Hepatocyte (in vitro differentiated cells): ENCODE results near the gene LCLAT1. TPM values are rescaled to one million over a fixed set of nuclear protein-coding genes. Genes with fewer than 3 reads are reported as not detected.

Experiments used
- DNase-seq: peaks from one replicate; pipeline ENCODE4 v3.0.0-alpha.2; 2016; ENCODE audit warnings: low spot score
- H2AFZ ChIP-seq: fragments of 200-600 bp; sonication (generic); 2 replicates; pipeline ENCODE4 v1.6.0; 2016; ENCODE audit warnings: antibody characterized with exemption, mild to moderate bottlenecking
- H3K27ac ChIP-seq: fragments of 200-600 bp; sonication (generic); 2 replicates; pipeline ENCODE4 v1.5.1; 2016; ENCODE audit warnings: mild to moderate bottlenecking
- H3K27me3 ChIP-seq: fragments of 200-600 bp; sonication (generic); 2 replicates; pipeline ENCODE4 v1.6.1; 2016
- H3K36me3 ChIP-seq: fragments of 200-600 bp; sonication (generic); replicated peaks from 2 replicates; pipeline ENCODE4 v1.5.1; 2016; ENCODE audit warnings: low read depth; ENCODE audit not compliant: insufficient read depth
- H3K4me1 ChIP-seq: fragments of 200-600 bp; sonication (generic); 2 replicates; pipeline ENCODE4 v1.5.1; 2016; ENCODE audit warnings: mild to moderate bottlenecking, moderate library complexity; ENCODE audit not compliant: insufficient read depth
- H3K4me2 ChIP-seq: fragments of 200-600 bp; sonication (generic); 2 replicates; pipeline ENCODE4 v1.6.0; 2016
- H3K4me3 ChIP-seq: fragments of 200-600 bp; sonication (generic); 2 replicates; pipeline ENCODE4 v1.5.1; 2016; ENCODE audit warnings: mild to moderate bottlenecking
- H3K79me2 ChIP-seq: fragments of 200-600 bp; sonication (generic); 2 replicates; pipeline ENCODE4 v1.6.0; 2017; ENCODE audit warnings: mild to moderate bottlenecking
- H3K9me2 ChIP-seq: fragments of 200-600 bp; sonication (generic); replicated peaks from 2 replicates; pipeline ENCODE4 v1.6.0; 2017; ENCODE audit warnings: mild to moderate bottlenecking; ENCODE audit not compliant: insufficient read depth
- H3K9me3 ChIP-seq: fragments of 200-600 bp; sonication (generic); 2 replicates; pipeline ENCODE4 v1.5.1; 2016; ENCODE audit warnings: low read depth, mild to moderate bottlenecking
- H4K20me1 ChIP-seq: fragments of 200-600 bp; sonication (generic); 2 replicates; pipeline ENCODE4 v1.6.0; 2016; ENCODE audit warnings: mild to moderate bottlenecking; ENCODE audit not compliant: insufficient read depth, poor library complexity, severe bottlenecking
- CTCF ChIP-seq: fragments of 200-600 bp; sonication (generic); IDR thresholded peaks from 2 replicates; pipeline ENCODE4 v1.5.1; 2016; ENCODE audit warnings: antibody characterized with exemption, mild to moderate bottlenecking; ENCODE audit not compliant: poor library complexity
- EZH2 ChIP-seq: fragments of 200-600 bp; sonication (generic); IDR thresholded peaks from 2 replicates; pipeline ENCODE4 v1.6.1; 2016; ENCODE audit warnings: antibody characterized with exemption, mild to moderate bottlenecking, borderline replicate concordance
- EZH2phosphoT487 ChIP-seq: fragments of 200-600 bp; sonication (generic); IDR thresholded peaks from one replicate; pipeline ENCODE4 v1.6.1; 2018; ENCODE audit warnings: antibody characterized with exemption, mild to moderate bottlenecking, low read depth, moderate library complexity; ENCODE audit not compliant: unreplicated experiment, severe bottlenecking
- WGBS: methylation state at CpG from one replicate; pipeline ENCODE4 v1.1.6; 2016; ENCODE audit warnings: low lambda C conversion rate; ENCODE audit errors: missing lambda C conversion rate; 5-methylcytosine and 5-hydroxymethylcytosine counted together
- polyA plus RNA-seq: library from polyadenylated mRNA; unstranded; fragments of >200 nt; fragmentation: Nextera tagmentation; extraction: Ambion mirVana; gene quantifications from 2 replicates; pipeline ENCODE4 v1.2.1, GENCODE V29; 2016
- total RNA-seq: library from RNA; depleted of rRNA; stranded (reverse); fragments of >200 nt; gene quantifications from 2 replicates; pipeline ENCODE4 v1.2.3, GENCODE V29; 2014

Gene LCLAT1
- total and polyA plus RNA-seq, 2 experiments from 2014 or later: 10.1 to 15.4 TPM

- Histone ChIP-seq H3K4me2 (no peak overlapping the region), H3K27me3 (no peaks in the 10 kb centered on the region)
- WGBS: 96% methylated on average over 2 of the region's 2 CpGs
Measured at GRCh38 chr2:30628341-30628740, 181.3 kb downstream of the LCLAT1 start.

GRCh38 chr2:30629866-30630265, 182.8 kb downstream of the LCLAT1 start:
- H3K27ac ChIP-seq: no peak overlapping the region
- no peaks in the 10 kb centered on the region for H3K36me3 ChIP-seq
- no peak overlapping the region for H2AFZ ChIP-seq
- TF ChIP-seq EZH2 (no peak), EZH2phosphoT487 (no peak), CTCF (no peak)
- H4K20me1 ChIP-seq: no peaks in the 10 kb centered on the region
- H3K9me3 ChIP-seq: no peaks in the 10 kb centered on the region
- H3K27me3 ChIP-seq: no peaks in the 10 kb centered on the region
- H3K4me1 ChIP-seq: no peaks in the 10 kb centered on the region
- peak; percentile 17 for DNase-seq
- WGBS: 89% methylated on average over 6 of the region's 6 CpGs
- no peak overlapping the region for H3K4me2 ChIP-seq
- H3K9me2 ChIP-seq: no peaks in the 10 kb centered on the region
- H3K4me3 ChIP-seq: no peak overlapping the region
- H3K79me2 ChIP-seq: no peaks in the 10 kb centered on the region

More at GRCh38 chr2:30628341-30628740, 181.3 kb downstream of the LCLAT1 start:
- DNase-seq: no peak
- H3K4me1 ChIP-seq: no peaks in the 10 kb centered on the region
- H3K79me2 ChIP-seq: no peaks in the 10 kb centered on the region
- no peaks in the 10 kb centered on the region for H3K9me3 ChIP-seq
- no peaks in the 10 kb centered on the region for H3K9me2 ChIP-seq
- no peaks in the 10 kb centered on the region for H4K20me1 ChIP-seq
- TF ChIP-seq EZH2 (no peak), CTCF (no peak), EZH2phosphoT487 (no peak)
- no peak overlapping the region for H3K27ac ChIP-seq
- no peak overlapping the region for H2AFZ ChIP-seq
- no peaks in the 10 kb centered on the region for H3K36me3 ChIP-seq
- no peak overlapping the region for H3K4me3 ChIP-seq

GRCh38 chr2:30631051-30631671, 184.1 kb downstream of the LCLAT1 start:
- no peak overlapping the region for H2AFZ ChIP-seq
- no peak overlapping the region for H3K4me2 ChIP-seq
- no peaks in the 10 kb centered on the region for H4K20me1 ChIP-seq
- no peak for DNase-seq
- no peak for TF ChIP-seq EZH2
- no peak for TF ChIP-seq EZH2phosphoT487
- no peak for TF ChIP-seq CTCF
- H3K4me3 ChIP-seq: no peak overlapping the region
- H3K9me3 ChIP-seq: no peaks in the 10 kb centered on the region
- no peaks in the 10 kb centered on the region for H3K9me2 ChIP-seq
- H3K27me3 ChIP-seq: no peaks in the 10 kb centered on the region
- 0% methylated on average over 1 of the region's 1 CpG for WGBS
- H3K27ac ChIP-seq: no peak overlapping the region
- no peaks in the 10 kb centered on the region for H3K36me3 ChIP-seq
- H3K79me2 ChIP-seq: no peaks in the 10 kb centered on the region
- no peaks in the 10 kb centered on the region for H3K4me1 ChIP-seq
